ENCODE measurements around the gene PKD1L1.
A peak's percentile ranks its signal among the peaks of the same experiment; 100 is the strongest.

The PKD1L1 gene

DNA sequence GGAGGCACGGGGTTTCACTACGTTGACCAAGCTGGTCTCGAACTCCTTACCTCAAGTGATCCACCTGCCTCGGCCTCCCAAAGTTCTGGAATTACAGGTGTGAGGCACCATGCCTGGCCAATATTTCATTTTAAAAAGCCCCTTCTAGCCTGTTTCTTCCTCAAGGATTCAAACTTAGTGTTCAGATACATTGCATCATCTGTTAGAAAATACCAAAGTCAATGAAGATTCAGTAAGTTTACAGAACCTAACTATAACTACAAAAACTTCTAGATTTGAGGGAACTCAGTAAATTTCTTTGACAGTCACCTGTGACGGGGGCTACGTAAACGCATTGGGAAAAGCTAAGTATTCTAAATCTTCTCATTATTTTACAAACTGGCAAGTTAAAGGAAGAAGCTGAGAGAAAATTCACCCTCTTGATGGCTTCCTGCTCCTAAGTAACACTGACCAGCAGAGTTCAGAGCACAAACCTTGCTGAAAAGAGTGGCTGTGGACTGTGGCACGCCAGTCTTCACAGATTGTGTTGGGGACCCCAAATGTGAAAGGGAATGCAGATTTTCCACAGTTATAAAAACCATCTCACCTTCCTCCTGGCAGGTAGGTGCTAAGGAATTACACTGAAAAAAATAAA lies 162.2 kb downstream of the PKD1L1 start:
- Histone ChIP-seq H3K4me3 (ENCODE audit: low read depth, low read length) (no peak overlapping the region), H3K36me3 (ENCODE audit: control insufficient read depth, insufficient read depth, low read length) (no peaks in the 10 kb centered on the region), H3K4me1 (ENCODE audit: control insufficient read depth, insufficient read depth, low read length) (peaks cover 15% of the 10 kb centered on the region), H3K27ac (ENCODE audit: low read depth, low read length) (peak overlapping the region; percentile 49; the same call in 1 of the 2 replicates), H3K27me3 (ENCODE audit: control insufficient read depth, insufficient read depth, low read length) (no peaks in the 10 kb centered on the region), H3K9me3 (ENCODE audit: control insufficient read depth, insufficient read depth, low read depth, low read length) (no peaks in the 10 kb centered on the region), H3K9ac (ENCODE audit: low read length) (peak overlapping the region; percentile 42)

DNA sequence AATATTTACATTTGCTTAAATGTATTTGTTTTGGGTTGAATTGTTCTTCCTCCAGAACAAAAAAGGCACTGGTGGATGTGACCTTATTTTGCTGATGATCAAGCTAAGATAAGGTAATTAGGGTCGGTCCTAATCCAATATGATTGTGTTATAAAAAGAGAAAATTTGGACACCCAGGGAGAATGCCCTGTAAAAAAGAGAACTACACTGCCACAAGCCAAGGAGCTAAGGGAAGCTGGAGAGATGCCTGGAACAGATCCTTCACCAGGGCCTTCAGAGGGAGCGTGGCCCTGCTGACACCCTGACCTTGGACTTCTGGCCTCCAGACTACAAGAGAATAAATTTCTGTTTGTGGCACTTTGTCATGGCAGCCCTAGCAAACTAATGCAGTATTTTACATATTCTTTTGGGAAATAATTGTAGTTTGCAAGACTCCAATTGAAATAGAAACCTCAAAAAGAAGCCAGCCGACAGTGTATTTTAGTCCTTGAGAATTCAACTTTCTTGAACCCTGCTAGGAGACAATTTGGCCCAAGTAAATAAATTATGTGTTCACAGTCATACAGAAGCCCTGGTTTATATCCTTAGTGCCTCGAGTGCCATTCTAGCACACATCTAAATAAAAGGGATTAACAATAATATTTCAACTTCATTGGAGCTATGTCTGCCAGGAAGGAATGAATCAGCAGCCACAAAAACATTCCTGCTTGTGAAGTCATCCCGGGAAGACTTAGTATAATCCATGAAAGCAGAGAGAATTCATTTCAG lies 164.6 kb downstream of the PKD1L1 start:
- H3K27ac ChIP-seq (ENCODE audit: low read depth, low read length): no peak overlapping the region
- H3K4me3 ChIP-seq (ENCODE audit: low read depth, low read length): no peak overlapping the region
- no peaks in the 10 kb centered on the region for H3K36me3 ChIP-seq (ENCODE audit: control insufficient read depth, insufficient read depth, low read length)
- H3K27me3 ChIP-seq (ENCODE audit: control insufficient read depth, insufficient read depth, low read length): no peaks in the 10 kb centered on the region
- H3K4me1 ChIP-seq (ENCODE audit: control insufficient read depth, insufficient read depth, low read length): peaks cover 15% of the 10 kb centered on the region
- no peak overlapping the region for H3K9ac ChIP-seq (ENCODE audit: low read length)
- no peaks in the 10 kb centered on the region for H3K9me3 ChIP-seq (ENCODE audit: control insufficient read depth, insufficient read depth, low read depth, low read length)

DNA sequence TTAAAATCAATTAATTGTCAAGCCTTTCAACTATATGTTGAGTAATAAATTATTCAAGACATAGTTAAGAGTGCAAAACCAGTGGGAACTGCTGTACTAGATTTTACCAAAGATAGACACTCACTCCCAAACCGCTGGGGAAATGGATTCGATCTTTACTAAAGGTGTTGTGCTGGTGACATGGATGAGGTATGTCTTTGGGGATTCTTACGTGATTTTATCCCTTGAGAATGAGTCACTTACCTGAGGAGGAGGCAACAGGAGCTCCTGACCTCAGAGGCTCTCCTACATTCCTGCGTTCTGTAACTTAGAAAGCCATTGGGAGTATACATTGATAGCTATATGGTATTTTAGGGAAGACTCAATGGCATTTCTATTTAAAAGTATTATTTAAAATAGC lies 165.5 kb downstream of the PKD1L1 start:
- Histone ChIP-seq H3K27me3 (ENCODE audit: control insufficient read depth, insufficient read depth, low read length) (no peaks in the 10 kb centered on the region), H3K4me3 (ENCODE audit: low read depth, low read length) (no peak overlapping the region), H3K4me1 (ENCODE audit: control insufficient read depth, insufficient read depth, low read length) (peaks cover 15% of the 10 kb centered on the region), H3K9ac (ENCODE audit: low read length) (no peak overlapping the region), H3K9me3 (ENCODE audit: control insufficient read depth, insufficient read depth, low read depth, low read length) (peaks cover 3% of the 10 kb centered on the region; the same call in 1 of the 2 replicates), H3K36me3 (ENCODE audit: control insufficient read depth, insufficient read depth, low read length) (no peaks in the 10 kb centered on the region), H3K27ac (ENCODE audit: low read depth, low read length) (no peak overlapping the region)

DNA sequence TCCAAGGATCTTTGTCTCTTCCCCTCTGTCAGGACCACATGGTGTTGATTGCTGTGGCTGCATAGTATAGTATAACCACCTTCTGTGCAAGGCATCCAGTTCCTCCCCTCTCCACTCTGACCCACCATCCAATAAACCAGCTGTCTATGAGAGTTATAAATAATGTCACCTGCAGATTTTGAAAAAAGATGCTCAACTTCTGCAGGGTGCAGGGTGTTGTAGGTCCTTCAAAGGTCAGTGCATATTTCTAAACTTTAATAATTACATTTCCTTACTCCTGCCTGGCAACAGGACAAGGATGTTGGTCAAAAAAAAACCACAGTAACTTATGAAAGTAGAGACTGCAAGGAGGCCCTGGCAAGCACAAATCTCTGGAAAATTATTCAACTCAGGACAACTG lies 166.2 kb downstream of the PKD1L1 start:
- H3K9me3 ChIP-seq (ENCODE audit: control insufficient read depth, insufficient read depth, low read depth, low read length): peaks cover 3% of the 10 kb centered on the region; the same call in 1 of the 2 replicates
- H3K36me3 ChIP-seq (ENCODE audit: control insufficient read depth, insufficient read depth, low read length): no peaks in the 10 kb centered on the region
- H3K4me1 ChIP-seq (ENCODE audit: control insufficient read depth, insufficient read depth, low read length): peaks cover 13% of the 10 kb centered on the region
- H3K27me3 ChIP-seq (ENCODE audit: control insufficient read depth, insufficient read depth, low read length): no peaks in the 10 kb centered on the region
- H3K27ac ChIP-seq (ENCODE audit: low read depth, low read length): no peak overlapping the region
- no peak overlapping the region for H3K4me3 ChIP-seq (ENCODE audit: low read depth, low read length)
- H3K9ac ChIP-seq (ENCODE audit: low read length): no peak overlapping the region

DNA sequence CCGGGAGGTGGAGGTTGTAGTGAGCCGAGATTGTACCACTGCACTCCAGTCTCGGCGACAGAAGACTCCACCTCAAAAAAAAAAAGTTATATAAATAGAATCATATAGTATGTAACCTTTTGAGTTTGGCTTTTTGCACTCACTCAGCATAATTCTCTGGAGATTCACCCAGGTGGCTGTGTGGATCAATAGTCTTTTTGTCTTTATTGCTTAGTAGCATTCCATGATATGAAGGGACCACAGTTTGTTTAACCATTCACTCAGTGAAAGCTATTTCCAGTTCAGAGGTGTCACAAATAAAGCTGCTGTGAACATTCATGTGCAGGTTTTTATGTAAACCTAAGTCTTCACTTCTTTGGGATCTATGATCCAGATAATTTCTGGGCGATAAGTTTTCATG lies 167.7 kb downstream of the PKD1L1 start:
- H3K9me3 ChIP-seq (ENCODE audit: control insufficient read depth, insufficient read depth, low read depth, low read length): peaks cover 3% of the 10 kb centered on the region; the same call in 1 of the 2 replicates
- H3K27me3 ChIP-seq (ENCODE audit: control insufficient read depth, insufficient read depth, low read length): no peaks in the 10 kb centered on the region
- H3K36me3 ChIP-seq (ENCODE audit: control insufficient read depth, insufficient read depth, low read length): no peaks in the 10 kb centered on the region
- H3K27ac ChIP-seq (ENCODE audit: low read depth, low read length): no peak overlapping the region
- H3K9ac ChIP-seq (ENCODE audit: low read length): no peak overlapping the region
- no peak overlapping the region for H3K4me3 ChIP-seq (ENCODE audit: low read depth, low read length)
- no peaks in the 10 kb centered on the region; the same call in 1 of the 2 replicates for H3K4me1 ChIP-seq (ENCODE audit: control insufficient read depth, insufficient read depth, low read length)

DNA sequence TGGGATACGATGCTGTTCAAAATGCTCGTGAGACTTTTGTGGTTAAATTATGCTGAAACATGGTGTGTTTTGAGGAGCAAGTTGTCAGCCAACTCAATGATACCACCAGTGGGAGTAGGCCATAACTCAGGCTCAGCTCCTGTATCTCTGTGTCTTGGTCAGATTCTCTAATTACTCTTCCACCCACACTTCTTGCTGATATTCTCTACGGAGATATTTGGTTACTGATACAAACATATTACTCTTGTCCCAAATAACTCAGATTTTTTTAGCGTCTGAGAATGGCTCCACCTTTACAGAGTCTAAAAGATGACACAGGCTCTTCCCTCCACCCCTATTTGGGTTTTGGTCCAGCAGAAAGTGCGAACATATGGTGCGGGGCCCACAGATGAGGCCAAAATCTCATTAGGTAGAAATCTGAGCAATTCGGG lies 168.9 kb downstream of the PKD1L1 start:
- Histone ChIP-seq H3K27me3 (ENCODE audit: control insufficient read depth, insufficient read depth, low read length) (no peaks in the 10 kb centered on the region), H3K27ac (ENCODE audit: low read depth, low read length) (no peak overlapping the region)

DNA sequence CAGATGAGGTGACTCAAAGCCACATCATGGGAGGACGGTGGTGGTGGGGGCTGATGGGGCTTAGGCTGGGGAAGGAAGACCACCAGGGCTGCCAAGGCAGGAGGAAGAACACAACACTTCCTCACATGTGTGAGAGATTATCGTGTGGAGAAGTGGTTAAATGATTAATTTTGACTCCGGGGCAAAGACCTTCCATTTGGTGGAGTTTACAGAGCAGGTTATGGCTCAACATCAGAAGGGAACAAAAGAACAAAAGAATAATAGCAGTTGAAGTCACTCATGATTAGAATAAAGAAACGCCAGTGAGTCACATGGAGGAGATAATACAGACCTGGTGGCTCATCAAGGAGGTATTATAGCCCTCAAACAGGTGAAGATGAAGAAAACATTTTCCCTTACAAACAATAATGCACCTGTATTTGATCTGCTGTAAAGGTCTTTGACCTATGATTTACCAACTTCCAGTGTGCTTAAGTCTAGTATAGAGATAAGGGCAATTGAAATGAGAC lies 170.1 kb downstream of the PKD1L1 start:
- Histone ChIP-seq H3K9me3 (ENCODE audit: control insufficient read depth, insufficient read depth, low read depth, low read length) (peaks cover 3% of the 10 kb centered on the region; the same call in 1 of the 2 replicates), H3K36me3 (ENCODE audit: control insufficient read depth, insufficient read depth, low read length) (no peaks in the 10 kb centered on the region), H3K27ac (ENCODE audit: low read depth, low read length) (no peak overlapping the region), H3K27me3 (ENCODE audit: control insufficient read depth, insufficient read depth, low read length) (no peaks in the 10 kb centered on the region), H3K4me1 (ENCODE audit: control insufficient read depth, insufficient read depth, low read length) (0 out of 2 replicates have a peak, but pooled peaks cover 1% of the 10 kb centered on the region), H3K9ac (ENCODE audit: low read length) (no peak overlapping the region), H3K4me3 (ENCODE audit: low read depth, low read length) (no peak overlapping the region)

More for the DNA sequence above, 168.9 kb downstream of the PKD1L1 start:
- H3K4me1 ChIP-seq (ENCODE audit: control insufficient read depth, insufficient read depth, low read length): no peaks in the 10 kb centered on the region
- H3K9me3 ChIP-seq (ENCODE audit: control insufficient read depth, insufficient read depth, low read depth, low read length): peaks cover 3% of the 10 kb centered on the region; the same call in 1 of the 2 replicates
- H3K9ac ChIP-seq (ENCODE audit: low read length): no peak overlapping the region
- no peak overlapping the region for H3K4me3 ChIP-seq (ENCODE audit: low read depth, low read length)
- no peaks in the 10 kb centered on the region for H3K36me3 ChIP-seq (ENCODE audit: control insufficient read depth, insufficient read depth, low read length)

DNA sequence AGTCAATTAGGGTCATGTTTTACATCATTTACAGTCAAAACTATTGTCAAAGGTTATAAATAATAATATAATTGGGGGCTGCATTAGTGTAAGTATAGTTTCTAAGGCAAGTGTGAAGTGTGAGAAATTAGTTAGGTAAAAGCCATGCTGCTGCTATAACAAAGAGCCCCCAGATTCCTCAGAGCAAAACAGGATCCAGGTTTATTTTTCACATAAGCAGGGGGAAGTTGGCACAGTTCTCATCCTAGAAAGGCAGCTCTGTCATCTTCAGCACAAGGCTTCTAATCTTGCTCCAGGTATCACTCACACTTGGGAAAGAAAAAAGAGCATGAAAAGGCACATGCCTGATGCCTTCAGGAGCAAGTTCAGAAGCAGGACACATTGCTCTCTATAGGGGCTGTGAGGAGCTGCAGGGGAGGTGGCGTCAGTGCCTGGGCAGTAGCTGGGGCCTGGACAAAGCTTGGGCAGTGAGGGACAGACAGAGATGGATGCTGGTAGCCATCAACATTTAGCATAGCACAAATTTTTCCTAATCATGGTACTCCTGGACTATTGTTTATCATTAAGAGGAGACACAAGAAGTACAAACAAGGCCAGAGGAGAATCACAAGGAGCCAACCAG lies 170.6 kb downstream of the PKD1L1 start:
- Histone ChIP-seq H3K4me1 (ENCODE audit: control insufficient read depth, insufficient read depth, low read length) (0 out of 2 replicates have a peak, but pooled peaks cover 3% of the 10 kb centered on the region), H3K27ac (ENCODE audit: low read depth, low read length) (no peak overlapping the region), H3K36me3 (ENCODE audit: control insufficient read depth, insufficient read depth, low read length) (no peaks in the 10 kb centered on the region), H3K4me3 (ENCODE audit: low read depth, low read length) (no peak overlapping the region), H3K27me3 (ENCODE audit: control insufficient read depth, insufficient read depth, low read length) (no peaks in the 10 kb centered on the region), H3K9ac (ENCODE audit: low read length) (no peak overlapping the region), H3K9me3 (ENCODE audit: control insufficient read depth, insufficient read depth, low read depth, low read length) (peaks cover 3% of the 10 kb centered on the region; the same call in 1 of the 2 replicates)

DNA sequence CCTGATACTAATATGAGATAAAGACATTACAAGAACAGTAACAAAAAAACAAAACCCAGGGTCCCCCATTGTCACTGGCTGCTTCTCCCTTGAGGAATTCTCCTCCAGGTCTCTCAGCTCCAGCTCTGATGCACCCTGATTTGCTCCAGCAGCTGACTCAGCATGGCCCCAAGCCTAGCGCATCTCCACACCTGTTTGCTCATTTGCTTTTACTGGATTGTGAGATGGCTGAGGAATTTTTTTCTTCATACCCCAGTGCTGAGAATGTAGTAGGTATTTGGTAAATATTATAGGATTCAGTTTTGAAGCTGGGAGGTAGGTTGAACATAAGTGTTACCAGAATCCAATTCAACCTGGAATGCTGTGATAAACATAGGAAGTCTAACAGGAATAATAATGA lies 171.9 kb downstream of the PKD1L1 start:
- no peak overlapping the region for H3K27ac ChIP-seq (ENCODE audit: low read depth, low read length)
- no peak overlapping the region for H3K9ac ChIP-seq (ENCODE audit: low read length)
- no peaks in the 10 kb centered on the region for H3K27me3 ChIP-seq (ENCODE audit: control insufficient read depth, insufficient read depth, low read length)
- no peaks in the 10 kb centered on the region for H3K36me3 ChIP-seq (ENCODE audit: control insufficient read depth, insufficient read depth, low read length)
- peaks cover 3% of the 10 kb centered on the region; the same call in 1 of the 2 replicates for H3K9me3 ChIP-seq (ENCODE audit: control insufficient read depth, insufficient read depth, low read depth, low read length)
- no peak overlapping the region for H3K4me3 ChIP-seq (ENCODE audit: low read depth, low read length)
- H3K4me1 ChIP-seq (ENCODE audit: control insufficient read depth, insufficient read depth, low read length): 0 out of 2 replicates have a peak, but pooled peaks cover 3% of the 10 kb centered on the region

DNA sequence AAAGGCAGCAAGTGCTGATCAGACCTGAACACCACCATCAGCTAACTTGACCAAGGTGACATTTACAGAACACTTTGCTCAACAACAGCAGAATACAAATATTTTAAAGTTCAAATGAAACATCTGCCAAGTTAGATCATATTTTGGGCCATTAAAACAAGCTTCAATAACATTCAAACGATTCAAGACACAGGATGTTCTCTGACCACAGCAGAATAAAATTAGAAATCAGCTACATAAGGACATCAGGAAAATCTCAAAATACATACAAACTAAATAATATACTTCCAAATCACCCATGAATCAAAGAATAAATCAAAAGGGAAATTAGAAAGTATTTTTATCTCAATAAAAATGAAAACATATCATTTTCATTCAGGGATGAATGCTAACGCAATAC lies 173.0 kb downstream of the PKD1L1 start:
- Histone ChIP-seq H3K36me3 (ENCODE audit: control insufficient read depth, insufficient read depth, low read length) (no peaks in the 10 kb centered on the region), H3K9ac (ENCODE audit: low read length) (no peak overlapping the region), H3K4me1 (ENCODE audit: control insufficient read depth, insufficient read depth, low read length) (0 out of 2 replicates have a peak, but pooled peaks cover 3% of the 10 kb centered on the region), H3K27me3 (ENCODE audit: control insufficient read depth, insufficient read depth, low read length) (no peaks in the 10 kb centered on the region), H3K9me3 (ENCODE audit: control insufficient read depth, insufficient read depth, low read depth, low read length) (peaks cover 3% of the 10 kb centered on the region; the same call in 1 of the 2 replicates), H3K4me3 (ENCODE audit: low read depth, low read length) (no peak overlapping the region), H3K27ac (ENCODE audit: low read depth, low read length) (no peak overlapping the region)

Measured in HUES6 (cell line).